Brain microvascular endothelial cell (primary cell): ENCODE measurements around the gene MPG.
"Not testable (repeated sequence)": the region's sequence is repeated elsewhere in the genome, so short reads cannot be mapped to it uniquely, and the experiment has no call there.

Experiments
- DNase-seq: peaks from one replicate; pipeline ENCODE4 v3.0.0-alpha.2; 2020
- H3K27ac ChIP-seq: fragments of 250-450 bp; sonication (Bioruptor Pico); 2 replicates; pipeline ENCODE4 v1.5.1; 2020; ENCODE audit warnings: mild to moderate bottlenecking, moderate library complexity
- H3K27me3 ChIP-seq: fragments of 250-450 bp; sonication (Bioruptor Pico); replicated peaks from 2 replicates; pipeline ENCODE4 v1.5.1; 2020; ENCODE audit warnings: mild to moderate bottlenecking
- H3K36me3 ChIP-seq: fragments of 250-450 bp; sonication (Bioruptor Pico); replicated peaks from 2 replicates; pipeline ENCODE4 v1.5.1; 2020; ENCODE audit warnings: mild to moderate bottlenecking
- H3K4me3 ChIP-seq: 2 replicates; pipeline ENCODE4 v1.5.1; 2011; ENCODE audit warnings: low read depth, mild to moderate bottlenecking, control low read depth, low read length, moderate library complexity
- CTCF ChIP-seq: IDR thresholded peaks from 2 replicates; pipeline ENCODE4 v1.5.1; 2011; ENCODE audit warnings: low read depth, mild to moderate bottlenecking, moderate library complexity, low read length, control low read depth, inconsistent platforms; ENCODE audit errors: missing control alignments
- in situ Hi-C: cut with HindIII; loops from 2 replicates; pipeline ENCODE4 v1.10.0; 2017; ENCODE audit warnings: low sequenced_read_pairs, low pct_ligation_motif_present

Gene MPG

DNA sequence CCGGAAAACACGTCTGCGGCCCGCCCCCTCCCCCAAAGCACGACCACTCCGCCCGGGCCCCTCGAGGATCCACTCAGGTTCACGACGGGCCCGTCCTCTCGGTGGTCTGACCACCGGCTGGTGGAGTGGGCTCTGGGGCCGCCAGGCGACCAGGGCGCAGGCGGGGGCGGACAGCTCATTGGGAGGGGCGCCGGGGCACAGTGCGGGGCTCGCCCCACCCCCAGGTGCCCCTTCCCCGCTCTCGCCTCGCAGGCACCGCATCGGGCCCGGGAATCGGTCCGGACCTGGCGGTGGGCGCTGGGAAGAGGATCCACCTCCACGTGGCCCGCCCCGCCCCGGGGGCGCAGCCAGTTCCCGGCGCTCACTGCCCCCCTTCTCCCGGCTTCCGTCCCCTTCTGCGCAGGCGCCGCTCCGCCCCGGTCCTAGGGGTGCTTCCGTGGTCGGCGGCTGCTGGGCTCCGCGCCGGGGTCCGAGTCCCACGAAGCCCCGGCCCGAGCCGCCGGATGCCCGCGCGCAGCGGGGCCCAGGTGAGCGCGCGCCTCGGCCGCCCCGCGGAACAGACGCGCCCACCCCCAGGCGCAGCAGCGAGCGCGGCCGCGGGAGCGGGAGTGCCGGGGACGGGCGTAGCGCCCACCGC lies at the start of gene MPG:
Gene MPG, plus strand, starts transcription at position 419 of the 637 bp plus-strand sequence. Its CDS starts 85 bp downstream, at position 504.
- Histone ChIP-seq H3K27me3 (no peaks in the 10 kb centered on the region), H3K27ac (peak within 1 kb of the TSS; percentile 84), H3K36me3 (peaks cover 16% of the 10 kb centered on the region), H3K4me3 (peak within 1 kb of the TSS; percentile 53)
- in situ Hi-C loops = no loop called here
- TF ChIP-seq CTCF = no peak
- no peak for DNase-seq

GRCh38 chr16:30627-31026 lies 47.4 kb upstream of the MPG start:
- H3K27me3 ChIP-seq, DNase-seq, H3K36me3 ChIP-seq, H3K27ac ChIP-seq, in situ Hi-C loops, H3K4me3 ChIP-seq: not testable (repeated sequence)

DNA sequence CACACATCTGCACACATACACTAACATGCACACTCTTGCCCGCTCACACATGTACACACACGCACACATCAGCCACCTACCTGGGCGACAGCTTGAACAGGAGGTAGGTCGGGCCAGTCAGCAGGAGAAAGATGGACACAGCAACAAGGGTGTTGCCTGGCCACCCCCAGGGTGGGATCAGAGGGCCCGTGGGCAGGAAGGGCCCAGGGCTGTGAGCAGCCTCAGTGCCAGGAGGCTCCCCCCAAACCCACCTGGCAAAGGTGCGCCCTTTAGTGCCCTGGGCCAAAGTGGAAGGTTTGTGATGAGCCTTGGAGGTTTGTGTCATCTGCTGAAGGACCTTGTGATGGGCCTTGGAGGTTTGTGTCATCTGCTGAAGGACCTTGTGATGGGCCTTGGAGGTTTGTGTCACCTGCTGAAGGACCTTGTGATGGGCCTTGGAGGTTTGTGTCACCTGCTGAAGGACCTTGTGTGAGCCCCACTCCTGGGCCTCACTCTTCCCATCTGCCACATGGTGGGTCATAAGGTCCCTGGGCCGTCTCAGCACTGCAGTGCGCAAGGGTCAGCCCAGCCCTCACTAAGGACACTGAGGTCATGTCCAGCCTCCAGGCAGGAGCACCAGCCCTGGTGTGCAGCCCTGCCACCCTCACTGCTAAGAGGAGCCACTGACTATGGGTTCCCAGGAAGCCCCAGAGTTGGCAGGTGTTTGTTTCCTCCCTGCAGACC lies 44.7 kb upstream of the MPG start:
- H3K4me3 ChIP-seq, H3K36me3 ChIP-seq, H3K27me3 ChIP-seq, in situ Hi-C loops, H3K27ac ChIP-seq, DNase-seq: not testable (repeated sequence)

DNA sequence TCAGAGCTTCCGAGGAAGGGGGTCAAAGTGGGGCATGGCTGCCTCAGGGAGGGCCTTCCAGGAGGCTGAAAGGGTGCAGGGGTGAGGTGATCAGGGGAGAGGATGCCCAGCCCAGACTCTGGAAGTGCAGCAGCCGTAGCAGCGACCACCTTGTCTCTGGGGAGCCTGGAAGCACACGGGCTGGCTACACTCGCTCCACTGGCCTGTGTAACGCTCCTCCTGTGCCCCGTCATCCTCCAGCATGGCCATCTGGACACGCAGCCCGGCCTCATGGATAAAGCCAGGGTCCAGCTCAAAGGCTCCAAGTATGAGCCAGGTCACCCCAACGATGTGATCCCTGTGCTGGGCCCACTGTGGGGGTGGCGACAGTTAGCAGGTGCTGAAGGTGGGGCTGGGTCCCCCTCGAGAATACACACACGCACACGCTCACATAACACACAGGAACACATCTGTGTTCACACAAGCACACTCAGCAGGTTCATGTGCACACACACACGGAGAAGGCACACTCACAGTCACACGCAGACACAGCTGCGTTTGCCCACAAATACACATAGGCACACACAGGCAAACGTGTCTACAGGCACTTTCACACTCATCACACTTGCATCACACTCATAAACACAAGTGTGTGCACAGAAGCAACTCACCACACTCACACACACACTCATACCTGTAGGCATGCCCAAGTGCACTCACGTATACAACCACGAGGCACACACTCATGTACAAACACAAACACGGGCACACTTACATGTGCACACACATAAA lies 44.0 kb upstream of the MPG start:
- H3K27me3 ChIP-seq = no peaks in the 10 kb centered on the region
- H3K36me3 ChIP-seq = no peaks in the 10 kb centered on the region
- no peak for DNase-seq
- TF ChIP-seq CTCF = no peak
- H3K4me3 ChIP-seq = no peak overlapping the region
- in situ Hi-C loops = no loop called here
- H3K27ac ChIP-seq = no peak overlapping the region

DNA sequence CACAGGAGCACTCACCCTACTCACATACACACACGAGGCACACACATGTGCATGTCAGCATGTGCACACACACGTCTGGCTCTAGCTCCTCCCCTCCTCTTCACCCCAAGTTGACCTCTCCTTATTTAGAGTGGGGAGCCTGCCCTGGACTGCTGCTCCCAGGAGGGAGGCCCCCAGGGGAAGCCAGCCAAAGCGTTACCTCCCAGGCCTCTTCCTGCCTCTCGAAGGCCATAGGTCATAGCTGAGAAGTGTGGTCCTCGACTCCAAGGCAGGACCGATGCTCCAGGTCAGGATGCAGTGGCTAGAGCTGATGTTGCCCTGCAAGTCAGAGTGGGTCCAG lies 43.4 kb upstream of the MPG start:
- Histone ChIP-seq H3K27me3 (no peaks in the 10 kb centered on the region), H3K27ac (no peak overlapping the region), H3K36me3 (no peaks in the 10 kb centered on the region), H3K4me3 (no peak overlapping the region)
- no peak for TF ChIP-seq CTCF
- no peak for DNase-seq
- in situ Hi-C loops = no loop called here

DNA sequence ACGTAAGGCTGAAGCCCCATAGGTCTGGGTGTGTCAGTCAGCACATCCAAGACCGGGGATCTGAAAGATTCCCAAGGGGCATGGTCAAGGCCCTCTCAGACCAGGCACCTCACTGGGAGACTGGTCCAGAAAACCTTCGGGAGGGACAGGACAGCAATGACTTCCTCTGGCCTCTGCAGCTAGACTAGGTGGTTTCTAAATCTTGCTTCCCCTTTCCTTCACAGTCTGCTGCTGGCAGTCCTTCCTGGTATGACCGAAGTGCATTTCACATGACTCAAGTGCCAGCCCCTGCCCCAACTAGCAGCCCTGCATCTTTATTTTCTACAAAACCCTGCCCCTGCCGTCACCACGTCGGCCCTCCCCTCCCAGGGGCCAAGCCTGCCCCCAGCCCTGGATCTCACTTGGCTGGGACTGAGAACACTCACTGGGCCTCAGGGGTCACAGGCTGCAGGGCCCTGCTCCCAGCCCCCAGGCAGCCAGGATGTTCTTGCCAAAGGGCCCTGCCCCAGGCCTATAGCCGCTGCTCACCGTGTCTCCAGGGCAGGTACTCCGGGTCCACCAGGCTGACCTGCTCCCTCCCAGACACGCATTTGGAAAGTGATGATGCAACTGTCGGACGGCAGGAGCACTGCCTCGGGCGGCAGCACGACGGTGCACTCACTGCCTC lies 42.9 kb upstream of the MPG start:
- TF ChIP-seq CTCF = no peak
- Histone ChIP-seq H3K4me3 (no peak overlapping the region), H3K27ac (no peak overlapping the region), H3K36me3 (no peaks in the 10 kb centered on the region), H3K27me3 (no peaks in the 10 kb centered on the region)
- in situ Hi-C loops = no loop called here
- no peak for DNase-seq
